Activated CD8-positive, alpha-beta T cell treated with anti-CD3 and anti-CD28 coated beads, Interleukin-2, amount 10 ng/mL, durations not matched to agents 7 days and 5 days (primary cell): ENCODE measurements around the gene ILK. TPM values are rescaled to one million over a fixed set of nuclear protein-coding genes. Genes with fewer than 3 reads are reported as not detected.
A peak's percentile ranks its signal among the peaks of the same experiment; 100 is the strongest.

Experiments
- ATAC-seq: fragments of 150-1000 bp; cut with Tn5 transposase; one replicate; pipeline ENCODE4 v1.10.0; 2021; ENCODE audit warnings: moderate library complexity
- CTCF ChIA-PET: fragments of 350-600 bp; sonication (Branson Sonifier 250); formaldehyde crosslinking; loops from one replicate; lab custom pipeline; 2021; ENCODE audit warnings: antibody characterized with exemption; lab: Charles Lee
- POLR2A ChIA-PET: fragments of 350-600 bp; sonication (Branson Sonifier 250); formaldehyde crosslinking; loops from one replicate; lab custom pipeline; 2021; ENCODE audit warnings: antibody characterized with exemption; lab: Charles Lee
- DNase-seq: peaks from one replicate; pipeline ENCODE4 v3.0.0-alpha.2; 2020
- H3K27ac Mint-ChIP-seq: one replicate; pipeline ENCODE4 v1.8.0; 2021; ENCODE audit warnings: mild to moderate bottlenecking, mixed read lengths
- H3K27me3 Mint-ChIP-seq: one replicate; pipeline ENCODE4 v1.8.0; 2021; ENCODE audit warnings: low read depth, mixed read lengths
- H3K36me3 Mint-ChIP-seq: one replicate; pipeline ENCODE4 v1.8.0; 2021; ENCODE audit warnings: low read depth, mixed read lengths
- H3K4me1 Mint-ChIP-seq: one replicate; pipeline ENCODE4 v1.8.0; 2021; ENCODE audit warnings: low read depth, mixed read lengths
- H3K4me3 Mint-ChIP-seq: one replicate; pipeline ENCODE4 v1.8.0; 2021; ENCODE audit warnings: mild to moderate bottlenecking, mixed read lengths
- H3K9me3 Mint-ChIP-seq: one replicate; pipeline ENCODE4 v1.8.0; 2022; ENCODE audit warnings: mixed read lengths; ENCODE audit not compliant: insufficient read depth
- total RNA-seq, 2 experiments: library from RNA; stranded (reverse); gene quantifications; one replicate each; pipeline ENCODE4 v1.2.3, GENCODE V29; 2021

ILK gene
- total RNA-seq, 2 experiments from 2014 or later, result 195 to 197 TPM

- Mint-ChIP-seq H3K4me3 (no peak overlapping the region), H3K27me3 (no peaks in the 10 kb centered on the region), H3K9me3 (no peaks in the 10 kb centered on the region), H3K36me3 (peaks cover 52% of the 10 kb centered on the region), H3K27ac (peak overlapping the region; percentile 53), H3K4me1 (peaks cover 54% of the 10 kb centered on the region)
- ATAC-seq, result no peak
- CTCF ChIA-PET, result interaction anchor here (0.8 to 1.6 kb wide), 3 partner anchors 10 to 78 kb away, joined by 3 to 7 read pairs (median 5); partner anchors contain the start of genes MRPL17 and TPP1
- peak; percentile 17 for DNase-seq
- POLR2A ChIA-PET, result interaction anchor here (1.2 to 1.6 kb wide), 2 partner anchors 9 to 75 kb away, joined by 3 to 4 read pairs; no protein-coding TSS in a partner anchor
Observed at GRCh38 chr11:6608726-6609501, 5.3 kb downstream of the ILK start.

- ChIA-PET CTCF (interaction anchor here (1.3 to 1.6 kb wide), 2 partner anchors 74 to 78 kb away, joined by 3 to 7 read pairs; partner anchors contain the start of gene MRPL17), POLR2A (interaction anchor here (1.2 kb wide), 1 partner anchor 75 kb away, joined by 3 read pairs; no protein-coding TSS in a partner anchor)
- no peaks in the 10 kb centered on the region for H3K27me3 Mint-ChIP-seq
- peaks cover 53% of the 10 kb centered on the region for H3K36me3 Mint-ChIP-seq
- no peak for DNase-seq
- peak overlapping the region; percentile 44 for H3K27ac Mint-ChIP-seq
- no peaks in the 10 kb centered on the region for H3K9me3 Mint-ChIP-seq
- H3K4me1 Mint-ChIP-seq, result peaks cover 54% of the 10 kb centered on the region
- peak overlapping the region; percentile 9 for H3K4me3 Mint-ChIP-seq
- no peak for ATAC-seq
Observed at GRCh38 chr11:6609502-6610015, 6.0 kb downstream of the ILK start.

- no peaks in the 10 kb centered on the region for H3K27me3 Mint-ChIP-seq
- ATAC-seq (no peak), DNase-seq (no peak)
- peak overlapping the region; percentile 89 for H3K4me3 Mint-ChIP-seq
- H3K9me3 Mint-ChIP-seq, result no peaks in the 10 kb centered on the region
- H3K27ac Mint-ChIP-seq, result peak overlapping the region; percentile 92
- H3K36me3 Mint-ChIP-seq, result peaks cover 62% of the 10 kb centered on the region
- ChIA-PET CTCF (interaction anchor here (2.9 to 5.1 kb wide), 2 partner anchors 57 to 71 kb away, joined by 21 to 56 read pairs; partner anchors contain the start of gene MRPL17), POLR2A (interaction anchor here (1.4 kb wide), 1 partner anchor 9 kb away, joined by 4 read pairs; the partner anchor contains the start of gene TPP1)
- peaks cover 54% of the 10 kb centered on the region for H3K4me1 Mint-ChIP-seq
Observed at GRCh38 chr11:6610591-6610990, 7.0 kb downstream of the ILK start.

DNA sequence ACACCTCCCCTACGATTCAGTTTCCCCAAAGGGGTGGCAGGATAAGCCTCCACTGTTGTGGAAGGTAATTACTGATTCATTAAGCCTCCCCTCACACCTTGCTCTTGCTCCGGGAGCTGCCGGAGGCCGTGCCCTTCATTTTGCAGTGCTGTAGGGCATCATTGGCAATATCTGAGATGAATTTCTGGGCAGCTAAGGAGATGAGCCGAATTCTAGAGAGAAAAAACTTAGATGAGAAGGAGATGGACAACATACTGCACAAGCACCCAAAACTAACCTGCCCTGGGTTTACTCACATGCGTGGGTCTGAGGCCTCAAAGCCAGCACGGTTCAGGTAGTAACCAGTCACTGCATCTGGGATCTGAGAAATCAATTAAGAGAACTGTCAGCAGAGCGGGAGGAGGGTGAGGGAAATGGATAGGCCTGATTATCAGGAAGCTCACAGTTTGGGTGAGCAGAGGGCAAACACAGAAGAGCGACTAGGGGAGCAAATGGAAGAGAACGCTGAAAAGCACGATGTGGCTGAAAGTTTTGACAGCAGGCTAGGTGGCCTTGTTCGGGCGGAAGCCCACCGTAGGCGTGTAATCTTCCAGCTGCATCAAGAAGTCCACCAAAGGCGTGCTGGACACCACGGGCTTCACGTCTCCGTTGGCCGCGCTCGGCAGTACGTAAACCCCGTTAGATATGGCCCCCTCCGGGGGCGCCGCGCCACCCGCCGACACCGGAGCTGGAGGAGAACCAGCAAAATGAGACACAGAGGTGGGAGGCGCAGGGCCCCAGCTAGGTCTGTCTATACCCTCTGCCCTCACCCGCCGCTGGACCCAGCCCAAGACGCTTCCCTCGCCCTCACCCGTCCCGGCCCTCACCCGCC lies 7.8 kb downstream of the ILK start:
- DNase-seq, result peak; percentile 50
- Mint-ChIP-seq H3K9me3 (no peaks in the 10 kb centered on the region), H3K36me3 (peaks cover 65% of the 10 kb centered on the region), H3K4me3 (peak overlapping the region; percentile 89), H3K27me3 (no peaks in the 10 kb centered on the region), H3K4me1 (peaks cover 49% of the 10 kb centered on the region), H3K27ac (peak overlapping the region; percentile 92)
- no peak for ATAC-seq
- ChIA-PET POLR2A (interaction anchor here (0.7 to 2.2 kb wide), 15 partner anchors 8 to 221 kb away, joined by 3 to 14 read pairs (median 4); partner anchors contain the start of genes ILK, MRPL17, RRP8 and SMPD1), CTCF (interaction anchor here (0.6 to 5.1 kb wide), 20 partner anchors 8 to 233 kb away, joined by 3 to 56 read pairs (median 5); partner anchors contain the start of genes ILK, MRPL17 and RRP8)

GRCh38 chr11:6611963-6612212 lies 8.3 kb downstream of the ILK start:
- POLR2A ChIA-PET, result interaction anchor here (0.7 to 2.2 kb wide), 14 partner anchors 9 to 221 kb away, joined by 3 to 14 read pairs (median 4); partner anchors contain the start of genes ILK, MRPL17, RRP8 and SMPD1
- CTCF ChIA-PET, result interaction anchor here (0.6 to 5.1 kb wide), 20 partner anchors 9 to 233 kb away, joined by 3 to 56 read pairs (median 5); partner anchors contain the start of genes ILK, MRPL17 and RRP8
- Mint-ChIP-seq H3K4me1 (peaks cover 46% of the 10 kb centered on the region), H3K27me3 (no peaks in the 10 kb centered on the region), H3K9me3 (no peaks in the 10 kb centered on the region), H3K36me3 (peaks cover 65% of the 10 kb centered on the region), H3K27ac (peak overlapping the region; percentile 92), H3K4me3 (peak overlapping the region; percentile 89)
- DNase-seq, result no peak
- ATAC-seq, result peak; percentile 22

DNA sequence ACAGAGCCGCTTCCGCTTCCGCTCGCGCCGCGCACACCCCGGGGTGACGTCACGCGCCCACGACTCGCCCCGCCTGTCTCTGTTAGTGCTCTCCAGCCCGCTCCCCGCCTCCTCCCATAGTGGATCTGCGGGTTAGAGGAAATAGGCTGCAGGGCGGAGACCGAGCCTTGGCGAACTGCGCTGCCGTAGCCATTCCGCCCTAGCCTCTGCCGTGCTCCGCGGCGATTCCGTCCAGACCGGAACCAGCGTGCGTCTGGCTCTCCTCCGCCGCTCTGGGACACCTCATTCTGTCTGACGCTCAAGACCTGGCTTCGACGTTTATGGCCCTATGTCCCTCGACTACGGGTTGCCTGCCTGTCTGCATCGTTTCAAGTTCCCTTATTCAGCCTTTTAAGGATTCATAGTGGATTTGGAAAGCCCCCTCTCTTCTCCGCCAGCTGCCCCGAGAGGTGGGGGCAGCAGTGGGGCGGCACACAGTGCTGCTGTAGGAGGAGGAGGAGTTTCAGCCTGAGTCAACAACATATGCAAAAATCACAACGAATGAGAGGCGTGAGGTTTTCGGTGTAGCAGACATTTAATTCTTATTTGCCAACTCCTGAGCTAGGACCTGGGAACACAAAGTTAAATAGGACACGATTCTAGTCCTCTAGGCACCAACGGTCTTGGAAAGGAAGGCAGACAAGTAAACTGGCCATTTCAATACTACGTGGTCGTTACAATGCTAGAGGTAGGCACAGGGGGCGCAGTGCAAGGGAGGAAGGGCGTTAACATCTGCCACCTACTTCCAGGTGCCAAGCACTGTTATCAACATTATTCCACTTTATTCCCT lies 8.9 kb downstream of the ILK start, which contains the start of gene TAF10:
TSS of gene TAF10 (minus strand) at position 4 of the 829 bp plus-strand sequence. CDS start 27 bp downstream, outside the sequence.
- peaks cover 63% of the 10 kb centered on the region for H3K36me3 Mint-ChIP-seq
- ChIA-PET CTCF (interaction anchor here (0.6 to 5.1 kb wide), 24 partner anchors 8 to 234 kb away, joined by 3 to 56 read pairs (median 4); partner anchors contain the start of genes ILK, MRPL17 and RRP8), POLR2A (interaction anchor here (0.7 to 2.2 kb wide), 18 partner anchors 8 to 222 kb away, joined by 3 to 14 read pairs (median 4); partner anchors contain the start of genes ILK, MRPL17, RRP8 and SMPD1)
- H3K27ac Mint-ChIP-seq, result peak within 1 kb of the TSS; percentile 92
- H3K9me3 Mint-ChIP-seq, result no peaks in the 10 kb centered on the region
- no peaks in the 10 kb centered on the region for H3K27me3 Mint-ChIP-seq
- DNase-seq (peak; percentile 98), ATAC-seq (peak; percentile 95)
- H3K4me3 Mint-ChIP-seq, result peak within 1 kb of the TSS; percentile 89
- peaks cover 42% of the 10 kb centered on the region for H3K4me1 Mint-ChIP-seq

- ChIA-PET CTCF (interaction anchor here (1.0 to 5.1 kb wide), 12 partner anchors 9 to 235 kb away, joined by 3 to 56 read pairs (median 12); partner anchors contain the start of gene MRPL17), POLR2A (interaction anchor here (1.3 to 2.2 kb wide), 4 partner anchors 10 to 69 kb away, joined by 3 to 14 read pairs (median 6); partner anchors contain the start of genes ILK and RRP8)
- H3K4me1 Mint-ChIP-seq, result peaks cover 31% of the 10 kb centered on the region
- DNase-seq, result no peak
- no peak for ATAC-seq
- H3K9me3 Mint-ChIP-seq, result no peaks in the 10 kb centered on the region
- H3K4me3 Mint-ChIP-seq, result no peak overlapping the region
- H3K27ac Mint-ChIP-seq, result no peak overlapping the region
- H3K27me3 Mint-ChIP-seq, result no peaks in the 10 kb centered on the region
- peaks cover 53% of the 10 kb centered on the region for H3K36me3 Mint-ChIP-seq
Observed at GRCh38 chr11:6613496-6613895, 9.9 kb downstream of the ILK start.

- POLR2A ChIA-PET, result interaction anchor here (0.6 kb wide), 1 partner anchor 36 kb away, joined by 3 read pairs; no protein-coding TSS in a partner anchor
- ATAC-seq, result no peak
- Mint-ChIP-seq H3K27me3 (no peaks in the 10 kb centered on the region), H3K4me1 (peaks cover 22% of the 10 kb centered on the region), H3K27ac (no peak overlapping the region), H3K4me3 (no peak overlapping the region), H3K9me3 (no peaks in the 10 kb centered on the region), H3K36me3 (peaks cover 43% of the 10 kb centered on the region)
- CTCF ChIA-PET, result interaction anchor here (0.7 to 5.1 kb wide), 2 partner anchors 68 to 83 kb away, joined by 3 to 56 read pairs; partner anchors contain the start of gene MRPL17
- DNase-seq, result no peak
Observed at GRCh38 chr11:6614446-6614845, 10.9 kb downstream of the ILK start.

DNA sequence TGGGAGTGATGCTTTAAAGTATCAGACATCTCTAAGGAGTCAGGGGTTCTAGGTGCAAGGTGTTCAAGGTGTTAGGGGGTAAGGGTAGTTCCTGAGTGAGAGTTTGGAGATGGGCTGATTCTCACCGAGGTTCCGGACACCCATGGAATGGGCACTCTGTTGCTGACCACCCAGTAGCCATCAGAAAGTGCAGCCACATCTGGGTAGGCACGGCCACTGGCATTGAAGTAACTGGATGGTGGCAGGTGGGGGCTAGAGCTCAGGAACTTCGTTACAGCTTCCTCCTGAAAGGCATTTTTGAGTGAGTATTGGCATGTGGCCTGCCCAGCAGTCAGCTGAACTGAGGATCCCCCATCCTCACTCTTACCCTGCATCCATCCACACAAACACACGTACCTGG lies 11.5 kb downstream of the ILK start:
- ChIA-PET POLR2A (no interaction called here), CTCF (interaction anchor here (1.1 to 5.1 kb wide), 2 partner anchors 8 to 67 kb away, joined by 3 to 56 read pairs; partner anchors contain the start of gene MRPL17)
- no peaks in the 10 kb centered on the region for H3K27me3 Mint-ChIP-seq
- no peak overlapping the region for H3K27ac Mint-ChIP-seq
- no peak for ATAC-seq
- peaks cover 16% of the 10 kb centered on the region for H3K4me1 Mint-ChIP-seq
- H3K9me3 Mint-ChIP-seq, result no peaks in the 10 kb centered on the region
- peaks cover 37% of the 10 kb centered on the region for H3K36me3 Mint-ChIP-seq
- no peak for DNase-seq
- no peak overlapping the region for H3K4me3 Mint-ChIP-seq
